K562 (cell line): ENCODE results near the gene CCT4. TPM values are rescaled to one million over a fixed set of nuclear protein-coding genes. Genes with fewer than 3 reads are reported as not detected.
"Not testable (repeated sequence)": the region's sequence is repeated elsewhere in the genome, so short reads cannot be mapped to it uniquely, and the experiment has no call there.

ENCODE experiments used
- ATAC-seq: fragments of 200-7000 bp; cut with Tn5 transposase; 3 replicates; pipeline ENCODE4 v1.9.1; 2020; ENCODE audit warnings: moderate library complexity
- BruUV-seq: library from RNA; stranded (reverse); fragments of 400-500 nt; replicated peaks from 2 replicates; lab custom pipeline; 2021; lab: Mats Ljungman, UMichigan
- CTCF ChIA-PET: fragments of 300-600 bp; formaldehyde crosslinking; extraction: SDS; loops from one replicate; lab custom pipeline; 2021; ENCODE audit warnings: low intra/inter-chr PET ratio; lab: Yijun Ruan, JAX
- POLR2A ChIA-PET: fragments of 300-600, 350-650 bp; sonication (Branson Sonifier 250); formaldehyde crosslinking; extraction: SDS; loops from one replicate; lab custom pipeline; 2021; ENCODE audit warnings: antibody characterized with exemption, inconsistent platforms; lab: Yijun Ruan, JAX
- DNase-seq, 4 experiments: peaks; one replicate each; pipeline versions ENCODE4 v3.0.0 to v3.0.0-alpha.2; 2011 to 2018; ENCODE audit warnings: low spot score in 3 of 4, mixed read lengths in 3 of 4; ENCODE audit errors: extremely low read depth in 1 of 4
- FAIRE-seq: peaks from 2 replicates; lab custom pipeline; 2011; peaks lifted over from hg19 to GRCh38; lab: Jason Lieb, UNC
- H2AFZ ChIP-seq: 2 replicates; pipeline ENCODE4 v1.6.0; 2011; ENCODE audit warnings: low read depth, low read length, control low read depth, inconsistent platforms
- H3K27ac ChIP-seq: fragments of 200-600 bp; 3 replicates; pipeline ENCODE4 v1.8.0; 2011; ENCODE audit warnings: low read depth, mild to moderate bottlenecking, control low read depth, inconsistent platforms, low read length, moderate library complexity, mixed read lengths; ENCODE audit errors: extremely low read depth
- H3K27me3 ChIP-seq, 2 experiments: fragments of 300-600 bp in 1 of 2; 2 replicates in 1 of 2; 3 replicates in 1 of 2; pipeline versions ENCODE4 v1.6.0 to v1.8.0; 2011; ENCODE audit warnings: inconsistent platforms in 2 of 2, low read length in 2 of 2, mild to moderate bottlenecking in 1 of 2, mixed read lengths in 1 of 2, moderate library complexity in 1 of 2; ENCODE audit not compliant: control insufficient read depth in 2 of 2, insufficient read depth in 2 of 2
- H3K36me3 ChIP-seq: fragments of 300-600 bp; 3 replicates; pipeline ENCODE4 v1.8.0; 2011; ENCODE audit warnings: mild to moderate bottlenecking, low read length, inconsistent platforms; ENCODE audit not compliant: control insufficient read depth, insufficient read depth
- H3K4me1 ChIP-seq, 2 experiments: fragments of 200-600 bp in 1 of 2; replicated peaks in 1 of 2; 2 replicates in 1 of 2; 3 replicates in 1 of 2; pipeline versions ENCODE4 v1.5.1 to v1.8.0; 2011; ENCODE audit warnings: inconsistent platforms in 2 of 2, low read length in 2 of 2, mild to moderate bottlenecking in 1 of 2, mixed read lengths in 1 of 2, moderate library complexity in 1 of 2; ENCODE audit not compliant: control insufficient read depth in 2 of 2, insufficient read depth in 2 of 2
- H3K4me2 ChIP-seq: 2 replicates; pipeline ENCODE4 v1.6.1; 2011; ENCODE audit warnings: low read length, control low read depth, inconsistent platforms, mixed read lengths; ENCODE audit not compliant: insufficient read depth
- H3K4me3 ChIP-seq: fragments of 200-600 bp; sonication (generic), shearing (Covaris generic); 2 replicates; pipeline ENCODE4 v1.5.1; 2016; ENCODE audit warnings: control low read depth, inconsistent platforms
- H3K79me2 ChIP-seq: fragments of 200-600 bp; 3 replicates; pipeline ENCODE4 v1.8.0; 2011; ENCODE audit warnings: low read length, inconsistent platforms; ENCODE audit not compliant: control insufficient read depth, insufficient read depth
- H3K9ac ChIP-seq, 2 experiments: 2 replicates each; pipeline versions ENCODE4 v1.6.0 to v1.6.1; 2011; ENCODE audit warnings: low read depth in 2 of 2, low read length in 2 of 2, control low read depth in 1 of 2, inconsistent platforms in 1 of 2, mild to moderate bottlenecking in 1 of 2, mixed read lengths in 1 of 2; ENCODE audit not compliant: insufficient read depth in 1 of 2
- H3K9me1 ChIP-seq: one replicate; pipeline ENCODE4 v1.6.0; 2011; ENCODE audit warnings: inconsistent platforms, mild to moderate bottlenecking, low read length, moderate library complexity; ENCODE audit not compliant: control insufficient read depth, insufficient read depth
- H3K9me3 ChIP-seq: replicated peaks from 2 replicates; pipeline ENCODE4 v1.5.1; 2011; ENCODE audit warnings: low read depth, low read length, inconsistent platforms; ENCODE audit not compliant: control insufficient read depth, insufficient read depth
- H4K20me1 ChIP-seq: replicated peaks from 2 replicates; pipeline ENCODE4 v1.6.1; 2011; ENCODE audit warnings: low read length, inconsistent platforms, mixed read lengths; ENCODE audit not compliant: control insufficient read depth, insufficient read depth
- RAD21 ChIP-seq, 2 experiments: fragments of 250-450 bp in 1 of 2; fragments of 450-650 bp in 1 of 2; sonication (Bioruptor Pico) in 1 of 2; formaldehyde crosslinking in 1 of 2; IDR thresholded peaks in 1 of 2; conservative IDR thresholded peaks in 1 of 2; 2 replicates each; pipeline versions ENCODE4 v1.4.0 to v1.8.0; 2020 to 2022; ENCODE audit warnings: mild to moderate bottlenecking in 2 of 2, moderate library complexity in 1 of 2
- WGBS: fragments of 100-300 bp; shearing (Covaris generic); methylation state at CpG from one replicate; pipeline ENCODE4 v1.1.6; 2016; ENCODE audit warnings: low coverage, mixed read lengths; ENCODE audit not compliant: insufficient coverage; ENCODE audit errors: missing lambda C conversion rate; 5-methylcytosine and 5-hydroxymethylcytosine counted together
- in situ Hi-C: fragments of 300-500 bp; cut with MboI; formaldehyde crosslinking; loops from 4 replicates; pipeline ENCODE4 v1.15.0; 2018; ENCODE audit warnings: inconsistent platforms, mixed read lengths
- intact Hi-C: fragments of 100-400 bp; cut with micrococcal nuclease; formaldehyde crosslinking; loops from 2 replicates; pipeline ENCODE4 v1.14.2; 2022
- polyA plus RNA-seq, 8 experiments: library from polyadenylated mRNA; depleted of rRNA in 4 of 8; stranded (reverse) in 5 of 8; unstranded in 3 of 8; fragments of >200 nt; fragmentation: Nextera tagmentation in 2 of 8; fragmentation: Illumina TruSeq in 1 of 8; extraction: Ambion mirVana in 2 of 8; extraction: Trizol in 1 of 8; gene quantifications; 2 replicates each; pipeline versions ENCODE4 v1.2.1 to v1.2.3, GENCODE V29; 2011 to 2014; ENCODE audit warnings: inconsistent platforms in 1 of 8, missing spikeins in 1 of 8
- total RNA-seq, 7 experiments: library from RNA; depleted of rRNA in 6 of 7; stranded (reverse); fragments of >200 nt in 6 of 7; fragmentation: Illumina TruSeq in 2 of 7; extraction: Trizol in 2 of 7; gene quantifications; 2 replicates each; pipeline versions ENCODE4 v1.2.1 to v1.2.3, GENCODE V29; 2011 to 2021; ENCODE audit warnings: low replicate concordance in 1 of 7
- TF ChIP-seq, protein P1 (sequence below): sonication (generic); formaldehyde crosslinking; IDR thresholded peaks from 2 replicates; pipeline ENCODE4 v1.8.1; 2023; ENCODE audit warnings: mild to moderate bottlenecking, missing genetic modification reagents
- TF ChIP-seq, protein P2 (sequence below): IDR thresholded peaks from 2 replicates; pipeline ENCODE4 v1.6.1; 2011; ENCODE audit warnings: borderline replicate concordance, low read depth, mild to moderate bottlenecking, moderate library complexity, low read length; ENCODE audit not compliant: insufficient read depth, poor library complexity, severe bottlenecking
- TF ChIP-seq, protein P3 (sequence below), 3 experiments: IDR thresholded peaks in 2 of 3; conservative IDR thresholded peaks in 1 of 3; 2 replicates each; pipeline ENCODE4 v1.5.1; 2011 to 2012; ENCODE audit warnings: low read length in 3 of 3, mild to moderate bottlenecking in 3 of 3, control low read depth in 2 of 3, improper control_type of control experiment in 1 of 3, inconsistent platforms in 1 of 3, low read depth in 1 of 3, mixed read lengths in 1 of 3, moderate library complexity in 1 of 3; ENCODE audit not compliant: insufficient read depth in 2 of 3

The CCT4 gene
- total and polyA plus RNA-seq, 9 of the 15 experiments (the other 6 are each of a cell fraction or from before 2014, with no cell fraction given), result 101 to 368 (median 303) TPM

DNA sequence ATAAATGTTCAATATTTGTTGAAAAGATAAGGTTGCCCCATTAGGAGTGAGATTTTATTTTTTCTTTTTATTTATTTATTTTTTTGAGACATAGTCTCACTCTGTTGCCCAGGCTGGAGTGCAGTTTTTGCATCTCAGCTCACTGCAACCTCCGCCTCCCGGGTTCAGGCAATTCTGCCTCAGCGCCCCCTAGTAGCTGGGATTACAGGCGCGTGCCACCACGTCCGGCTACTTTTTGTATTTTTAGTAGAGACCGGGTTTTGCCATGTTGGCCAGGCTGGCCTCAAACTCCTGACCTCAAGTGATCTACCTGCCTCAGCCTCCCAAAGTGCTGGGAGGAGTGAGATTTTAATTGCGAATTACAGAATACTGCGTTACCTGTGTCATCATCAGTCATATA is 37.2 kb downstream of the CCT4 start:
- H3K27me3 ChIP-seq, BruUV-seq, DNase-seq, H3K4me2 ChIP-seq, in situ Hi-C loops, H3K27ac ChIP-seq, H3K9me3 ChIP-seq, FAIRE-seq, H3K9me1 ChIP-seq, H3K79me2 ChIP-seq, H3K9ac ChIP-seq, H2AFZ ChIP-seq, CTCF ChIA-PET, ATAC-seq, H3K36me3 ChIP-seq, H3K4me3 ChIP-seq, H4K20me1 ChIP-seq, intact Hi-C loops: not testable (repeated sequence)
- WGBS, result 23% methylated on average over 10 of the region's 10 CpGs
- TF ChIP-seq, protein P1, sequence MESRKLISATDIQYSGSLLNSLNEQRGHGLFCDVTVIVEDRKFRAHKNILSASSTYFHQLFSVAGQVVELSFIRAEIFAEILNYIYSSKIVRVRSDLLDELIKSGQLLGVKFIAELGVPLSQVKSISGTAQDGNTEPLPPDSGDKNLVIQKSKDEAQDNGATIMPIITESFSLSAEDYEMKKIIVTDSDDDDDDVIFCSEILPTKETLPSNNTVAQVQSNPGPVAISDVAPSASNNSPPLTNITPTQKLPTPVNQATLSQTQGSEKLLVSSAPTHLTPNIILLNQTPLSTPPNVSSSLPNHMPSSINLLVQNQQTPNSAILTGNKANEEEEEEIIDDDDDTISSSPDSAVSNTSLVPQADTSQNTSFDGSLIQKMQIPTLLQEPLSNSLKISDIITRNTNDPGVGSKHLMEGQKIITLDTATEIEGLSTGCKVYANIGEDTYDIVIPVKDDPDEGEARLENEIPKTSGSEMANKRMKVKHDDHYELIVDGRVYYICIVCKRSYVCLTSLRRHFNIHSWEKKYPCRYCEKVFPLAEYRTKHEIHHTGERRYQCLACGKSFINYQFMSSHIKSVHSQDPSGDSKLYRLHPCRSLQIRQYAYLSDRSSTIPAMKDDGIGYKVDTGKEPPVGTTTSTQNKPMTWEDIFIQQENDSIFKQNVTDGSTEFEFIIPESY, result 0 out of 2 replicates have a peak, but pooled peaks have one; percentile 12
- TF ChIP-seq, protein P2, sequence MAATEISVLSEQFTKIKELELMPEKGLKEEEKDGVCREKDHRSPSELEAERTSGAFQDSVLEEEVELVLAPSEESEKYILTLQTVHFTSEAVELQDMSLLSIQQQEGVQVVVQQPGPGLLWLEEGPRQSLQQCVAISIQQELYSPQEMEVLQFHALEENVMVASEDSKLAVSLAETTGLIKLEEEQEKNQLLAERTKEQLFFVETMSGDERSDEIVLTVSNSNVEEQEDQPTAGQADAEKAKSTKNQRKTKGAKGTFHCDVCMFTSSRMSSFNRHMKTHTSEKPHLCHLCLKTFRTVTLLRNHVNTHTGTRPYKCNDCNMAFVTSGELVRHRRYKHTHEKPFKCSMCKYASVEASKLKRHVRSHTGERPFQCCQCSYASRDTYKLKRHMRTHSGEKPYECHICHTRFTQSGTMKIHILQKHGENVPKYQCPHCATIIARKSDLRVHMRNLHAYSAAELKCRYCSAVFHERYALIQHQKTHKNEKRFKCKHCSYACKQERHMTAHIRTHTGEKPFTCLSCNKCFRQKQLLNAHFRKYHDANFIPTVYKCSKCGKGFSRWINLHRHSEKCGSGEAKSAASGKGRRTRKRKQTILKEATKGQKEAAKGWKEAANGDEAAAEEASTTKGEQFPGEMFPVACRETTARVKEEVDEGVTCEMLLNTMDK, result peak; percentile 5
- TF ChIP-seq, protein P3, sequence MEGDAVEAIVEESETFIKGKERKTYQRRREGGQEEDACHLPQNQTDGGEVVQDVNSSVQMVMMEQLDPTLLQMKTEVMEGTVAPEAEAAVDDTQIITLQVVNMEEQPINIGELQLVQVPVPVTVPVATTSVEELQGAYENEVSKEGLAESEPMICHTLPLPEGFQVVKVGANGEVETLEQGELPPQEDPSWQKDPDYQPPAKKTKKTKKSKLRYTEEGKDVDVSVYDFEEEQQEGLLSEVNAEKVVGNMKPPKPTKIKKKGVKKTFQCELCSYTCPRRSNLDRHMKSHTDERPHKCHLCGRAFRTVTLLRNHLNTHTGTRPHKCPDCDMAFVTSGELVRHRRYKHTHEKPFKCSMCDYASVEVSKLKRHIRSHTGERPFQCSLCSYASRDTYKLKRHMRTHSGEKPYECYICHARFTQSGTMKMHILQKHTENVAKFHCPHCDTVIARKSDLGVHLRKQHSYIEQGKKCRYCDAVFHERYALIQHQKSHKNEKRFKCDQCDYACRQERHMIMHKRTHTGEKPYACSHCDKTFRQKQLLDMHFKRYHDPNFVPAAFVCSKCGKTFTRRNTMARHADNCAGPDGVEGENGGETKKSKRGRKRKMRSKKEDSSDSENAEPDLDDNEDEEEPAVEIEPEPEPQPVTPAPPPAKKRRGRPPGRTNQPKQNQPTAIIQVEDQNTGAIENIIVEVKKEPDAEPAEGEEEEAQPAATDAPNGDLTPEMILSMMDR (IDR thresholded peaks at IDR 0.05 in 2 of 3, conservative IDR thresholded peaks at IDR 0.05 in 1 of 3; ENCODE audit: insufficient read depth in 2 of 3, low read depth in 1 of 3, low read length in 3 of 3), result 0 out of 6 replicates have a peak, but pooled peaks have one; percentile 9 to 26 (median 12)
- peak in 1 of 2 experiments; percentile 15; a peak in 1 of 4 replicates for TF ChIP-seq RAD21 (CRISPR knock-in tag; conservative IDR thresholded peaks at IDR 0.05 in 1 of 2, IDR thresholded peaks at IDR 0.05 in 1 of 2)
- peaks cover 0 to 14% of the 10 kb centered on the region in 2 experiments; a peak in 3 of 5 replicates for H3K4me1 ChIP-seq
- POLR2A ChIA-PET, result interaction anchor here (1.0 to 1.4 kb wide), 3 partner anchors 9 to 13 kb away, joined by 3 to 4 read pairs (median 3); no protein-coding TSS in a partner anchor
